GM12892 (cell line): ENCODE measurements around the gene XAGE1B. TPM values are rescaled to one million over a fixed set of nuclear protein-coding genes. Genes with fewer than 3 reads are reported as not detected.
"Not testable (repeated sequence)": the region's sequence is repeated elsewhere in the genome, so short reads cannot be mapped to it uniquely, and the experiment has no call there.

Experiments used
- DNase-seq: peaks from one replicate; pipeline ENCODE4 v3.0.0; 2011; ENCODE audit not compliant: insufficient read length
- FAIRE-seq: peaks from 2 replicates; lab custom pipeline; 2011; peaks lifted over from hg19 to GRCh38; lab: Jason Lieb, UNC
- POLR2A ChIP-seq: IDR thresholded peaks from 2 replicates; pipeline ENCODE4 v1.6.1; 2011; ENCODE audit warnings: low read depth, low read length, control low read depth
- POLR2AphosphoS5 ChIP-seq: IDR thresholded peaks from 2 replicates; pipeline ENCODE4 v1.6.1; 2011; ENCODE audit warnings: low read depth, low read length, control low read depth
- TAF1 ChIP-seq: IDR thresholded peaks from 2 replicates; pipeline ENCODE4 v1.6.1; 2011; ENCODE audit warnings: low read depth, mild to moderate bottlenecking, control low read depth, low read length, borderline replicate concordance
- polyA plus RNA-seq: library from polyadenylated mRNA; unstranded; fragments of >200 nt; gene quantifications from one replicate; pipeline ENCODE4 v1.2.1, GENCODE V29; 2012; ENCODE audit warnings: missing spikeins, inconsistent platforms; ENCODE audit not compliant: missing spikeins

XAGE1B gene
- polyA plus RNA-seq: 0.70 TPM

- not testable (repeated sequence) for DNase-seq, FAIRE-seq
These were observed at the start of gene XAGE1B for GRCh38 chrX:52516987-52517325. Gene XAGE1B (minus strand): TSS chrX:52517063. CDS start chrX:52515527, 1,536 bp downstream.

- no peak for TF ChIP-seq POLR2AphosphoS5
- TF ChIP-seq TAF1: no peak
- no peak for TF ChIP-seq POLR2A
- DNase-seq (no peak), FAIRE-seq (no peak)
These were observed 46.2 kb upstream of the XAGE1B start for GRCh38 chrX:52563105-52563504.

GRCh38 chrX:52558140-52558539 is 41.3 kb upstream of the XAGE1B start:
- FAIRE-seq: no peak

GRCh38 chrX:52556741-52557140 is 39.9 kb upstream of the XAGE1B start:
- FAIRE-seq (no peak), DNase-seq (no peak)
- no peak for TF ChIP-seq POLR2AphosphoS5
- no peak for TF ChIP-seq TAF1
- TF ChIP-seq POLR2A: no peak

More at GRCh38 chrX:52558140-52558539, 41.3 kb upstream of the XAGE1B start:
- no peak for DNase-seq
- TF ChIP-seq POLR2AphosphoS5: no peak
- TF ChIP-seq POLR2A: no peak
- TF ChIP-seq TAF1: no peak

GRCh38 chrX:52553995-52554642 is 37.3 kb upstream of the XAGE1B start:
- TF ChIP-seq TAF1 (no peak), POLR2AphosphoS5 (no peak), POLR2A (no peak)
- DNase-seq (no peak), FAIRE-seq (no peak)

GRCh38 chrX:52548769-52549168 is 31.9 kb upstream of the XAGE1B start:
- FAIRE-seq, DNase-seq: not testable (repeated sequence)

GRCh38 chrX:52544147-52544840 is 27.4 kb upstream of the XAGE1B start:
- FAIRE-seq (no peak), DNase-seq (no peak)
- no peak for TF ChIP-seq TAF1
- TF ChIP-seq POLR2AphosphoS5: no peak
- TF ChIP-seq POLR2A: no peak

- DNase-seq (no peak), FAIRE-seq (no peak)
- TF ChIP-seq POLR2A (no peak), POLR2AphosphoS5 (no peak), TAF1 (no peak)
These were observed 25.4 kb upstream of the XAGE1B start for GRCh38 chrX:52542311-52542710.

- not testable (repeated sequence) for FAIRE-seq, DNase-seq
These were observed 24.2 kb upstream of the XAGE1B start for GRCh38 chrX:52541051-52541450.

GRCh38 chrX:52516110-52516986 is 515 bp downstream of the XAGE1B start:
- FAIRE-seq: not testable (repeated sequence)

GRCh38 chrX:52511126-52511525 is 5.7 kb downstream of the XAGE1B start:
- FAIRE-seq, DNase-seq: not testable (repeated sequence)

More at GRCh38 chrX:52516110-52516986, 515 bp downstream of the XAGE1B start:
- DNase-seq: not testable (repeated sequence)

- DNase-seq (no peak), FAIRE-seq (no peak)
- no peak for TF ChIP-seq POLR2A
- no peak for TF ChIP-seq POLR2AphosphoS5
These were observed 6.9 kb downstream of the XAGE1B start for GRCh38 chrX:52509916-52510315.

- TF ChIP-seq POLR2A (no peak), POLR2AphosphoS5 (no peak), TAF1 (no peak)
- FAIRE-seq (no peak), DNase-seq (no peak)
These were observed 9.5 kb downstream of the XAGE1B start for GRCh38 chrX:52507331-52507730.
